IMR-90 (cell line): ENCODE data around the gene FBH1.

ENCODE experiments used
- BHLHE40 ChIP-seq: fragments of 150-350 bp; IDR thresholded peaks from 2 replicates; pipeline ENCODE4 v1.6.1; 2016; ENCODE audit warnings: mild to moderate bottlenecking, low read depth, low read length
- CEBPB ChIP-seq: IDR thresholded peaks from 2 replicates; pipeline ENCODE4 v1.6.1; 2012; ENCODE audit warnings: low read depth, low read length, improper control_type of control experiment
- CHD1 ChIP-seq: IDR thresholded peaks from 2 replicates; pipeline ENCODE4 v1.6.1; 2012; ENCODE audit warnings: low read depth, low read length, improper control_type of control experiment
- CTCF ChIP-seq: conservative IDR thresholded peaks from 2 replicates; pipeline ENCODE4 v1.5.1; 2012; ENCODE audit warnings: mild to moderate bottlenecking, low read depth, low read length, improper control_type of control experiment
- RAD21 ChIP-seq: IDR thresholded peaks from 2 replicates; pipeline ENCODE4 v1.6.1; 2012; ENCODE audit warnings: low read length, improper control_type of control experiment
- RCOR1 ChIP-seq: IDR thresholded peaks from 2 replicates; pipeline ENCODE4 v1.6.1; 2012; ENCODE audit warnings: mild to moderate bottlenecking, low read length, improper control_type of control experiment; ENCODE audit not compliant: insufficient replicate concordance
- RFX5 ChIP-seq: IDR thresholded peaks from 2 replicates; pipeline ENCODE4 v1.8.0; 2012; ENCODE audit warnings: low read depth, mild to moderate bottlenecking, low read length, moderate library complexity

- no peak for TF ChIP-seq RAD21
- no peak for TF ChIP-seq RFX5
- no peak for TF ChIP-seq CTCF
- no peak for TF ChIP-seq CEBPB
- no peak for TF ChIP-seq RCOR1
- TF ChIP-seq BHLHE40: no peak
- no peak for TF ChIP-seq CHD1
Observed at GRCh38 chr10:5942474-5942873, 52.4 kb downstream of the FBH1 start.
